GM18519 (cell line): ENCODE results near the gene RIMS1.
A peak's percentile ranks its signal among the peaks of the same experiment; 100 is the strongest.

Experiments
- ATAC-seq: cut with Tn5 transposase; IDR thresholded peaks from one replicate; pipeline ENCODE4 v1.9.1; 2021; ENCODE audit warnings: mild to moderate bottlenecking, moderate library complexity; ENCODE audit not compliant: unreplicated experiment, low FRiP score

The RIMS1 gene

DNA sequence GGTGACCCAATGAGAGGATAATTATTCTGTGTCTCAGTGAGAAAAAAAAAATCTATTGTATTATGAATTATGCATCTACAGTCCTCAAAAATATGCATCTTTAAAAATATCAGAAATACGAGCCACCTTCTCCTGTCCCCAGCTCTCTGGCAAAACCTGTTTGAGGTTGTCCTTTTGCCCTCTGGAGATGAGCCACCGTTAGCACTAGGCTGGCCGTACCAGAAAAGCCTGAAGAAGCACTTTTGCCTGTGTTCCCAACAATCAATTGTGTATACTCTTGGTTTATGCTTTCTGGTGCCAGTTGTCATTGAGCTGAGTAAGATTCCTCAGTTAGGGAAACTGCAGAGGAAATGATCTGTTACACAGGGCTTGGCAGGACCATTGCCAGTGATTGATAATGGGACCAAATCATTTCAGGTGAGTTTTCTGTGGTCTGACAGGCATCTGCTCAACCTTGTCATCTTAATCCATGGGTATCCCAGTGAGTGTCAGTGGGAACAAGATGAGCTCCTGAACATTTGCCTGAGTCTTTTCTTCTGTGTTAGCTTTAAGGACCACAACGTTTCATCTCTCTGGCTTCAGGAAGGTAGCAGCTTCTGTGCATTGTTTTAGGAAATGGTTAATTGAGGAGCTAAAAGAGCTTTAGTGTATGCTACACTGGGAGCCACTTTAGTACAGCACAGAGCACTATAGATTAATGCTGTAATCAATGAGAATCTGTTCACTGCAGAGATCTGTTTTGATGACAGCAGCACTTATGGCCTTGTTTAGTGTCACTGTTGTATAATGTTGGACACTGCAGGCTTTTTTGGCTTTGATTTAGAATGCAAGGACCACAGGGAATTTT is 330.1 kb downstream of the RIMS1 start:
- no peak for ATAC-seq

DNA sequence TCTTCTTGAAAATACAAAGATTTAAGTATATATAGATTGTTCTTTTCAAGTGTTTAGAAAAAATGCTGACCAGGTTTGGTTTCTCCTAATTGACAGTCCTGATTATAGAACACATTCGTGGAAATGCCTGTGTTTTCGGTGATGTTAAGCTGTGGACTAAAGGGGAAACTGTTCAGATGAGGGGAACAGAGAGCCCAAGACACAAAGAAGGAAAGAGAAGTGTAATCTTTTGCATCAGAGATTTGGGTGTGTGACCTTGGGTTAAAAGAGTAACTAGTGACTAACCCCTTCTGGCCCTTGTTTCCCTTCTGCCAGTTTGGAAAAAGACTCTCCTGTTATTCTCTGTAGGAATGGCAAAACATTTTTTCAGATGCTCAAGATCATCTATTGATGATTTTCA is 331.3 kb downstream of the RIMS1 start:
- no peak for ATAC-seq

DNA sequence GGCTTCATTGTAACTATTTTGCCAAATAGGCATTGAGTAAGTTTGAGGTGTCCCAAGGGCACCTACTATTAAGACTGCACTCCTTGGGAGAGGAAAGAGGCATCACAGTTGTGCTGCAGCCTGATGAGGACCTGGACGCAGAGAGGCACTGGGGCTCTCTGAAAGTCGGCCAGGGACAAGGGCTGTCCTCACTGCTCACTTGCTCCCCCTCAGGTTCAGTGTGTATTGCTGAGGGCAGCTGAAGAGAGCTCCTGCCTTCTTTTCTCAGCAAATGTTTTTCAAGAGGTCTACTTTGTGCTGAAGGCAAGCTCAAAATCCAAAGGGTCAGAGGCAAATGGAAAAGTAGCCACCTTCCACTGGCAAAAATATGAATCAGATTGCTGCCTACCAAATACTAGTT is 331.8 kb downstream of the RIMS1 start:
- peak; percentile 82 for ATAC-seq

DNA sequence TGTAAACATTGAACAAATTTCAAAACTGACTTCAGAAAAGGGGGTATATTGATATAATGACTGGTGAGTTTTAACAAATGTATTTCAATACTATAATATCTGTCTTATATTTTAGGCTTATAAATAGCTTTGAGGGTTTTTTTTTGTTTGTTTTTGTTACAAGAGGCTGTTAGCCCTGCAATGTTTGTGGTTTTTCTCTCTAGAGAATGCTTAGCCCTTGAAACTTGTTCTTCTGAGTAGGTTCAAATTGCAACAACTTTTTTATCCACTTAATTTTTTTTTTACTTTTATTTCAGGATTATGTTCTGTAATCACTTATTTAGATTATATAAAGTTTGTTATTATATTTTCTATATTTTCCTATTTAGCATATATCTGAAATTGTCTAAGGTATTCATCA is 333.2 kb downstream of the RIMS1 start:
- no peak for ATAC-seq

DNA sequence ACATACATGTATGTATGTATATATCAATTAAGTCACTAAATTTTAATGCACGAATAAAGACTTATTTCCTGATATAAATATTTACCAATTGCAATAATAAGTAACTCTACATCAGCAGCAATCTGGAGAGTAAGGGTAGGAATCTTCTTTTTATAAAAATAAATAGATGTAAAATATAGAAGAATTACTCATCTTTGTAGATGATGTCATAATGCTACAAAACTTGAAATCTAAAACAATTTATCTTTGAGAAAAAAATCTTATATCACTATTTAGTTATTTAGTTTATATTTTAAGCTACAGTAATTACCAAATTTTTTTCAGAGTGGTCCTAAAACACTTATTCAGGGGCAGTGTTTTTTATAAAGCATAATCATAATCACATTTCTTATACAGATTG is 351.7 kb downstream of the RIMS1 start:
- ATAC-seq = no peak

DNA sequence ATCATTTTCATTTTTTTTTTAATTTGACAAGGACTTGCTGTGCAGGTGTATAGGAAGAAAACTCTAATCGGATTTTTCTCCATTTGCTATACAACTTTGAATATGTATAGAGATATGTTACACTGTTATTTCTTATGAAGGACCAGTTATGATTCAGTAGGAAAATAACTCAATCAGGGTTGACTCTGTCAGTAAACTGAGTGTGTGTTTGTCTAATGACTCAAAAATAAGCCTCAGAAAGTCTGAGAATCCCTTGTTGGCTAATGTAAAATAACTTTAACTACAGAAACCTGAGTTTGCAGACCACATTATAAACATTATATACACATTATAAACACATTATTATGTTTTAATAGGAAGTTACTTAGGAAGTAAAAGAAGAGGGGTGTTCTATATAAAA is 352.6 kb downstream of the RIMS1 start:
- no peak for ATAC-seq

DNA sequence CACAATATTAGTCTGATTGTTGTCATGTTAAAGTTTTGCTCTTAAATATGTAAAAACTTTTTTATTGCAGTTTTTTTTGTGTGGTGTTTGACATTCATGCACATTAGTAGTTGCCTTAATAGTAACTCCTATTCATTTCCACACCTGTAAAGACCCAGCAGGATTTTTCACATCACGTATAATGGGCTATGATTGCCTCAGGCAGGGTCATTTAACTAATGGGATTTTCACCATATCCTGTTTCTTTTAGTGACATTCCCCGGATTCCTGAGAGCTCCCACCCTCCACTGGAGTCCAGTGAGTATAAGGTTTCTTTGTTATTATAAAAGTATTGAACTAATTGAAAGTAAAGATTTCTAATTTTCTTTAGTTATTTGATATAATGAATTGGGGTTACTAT is 359.2 kb downstream of the RIMS1 start:
- ATAC-seq = no peak

DNA sequence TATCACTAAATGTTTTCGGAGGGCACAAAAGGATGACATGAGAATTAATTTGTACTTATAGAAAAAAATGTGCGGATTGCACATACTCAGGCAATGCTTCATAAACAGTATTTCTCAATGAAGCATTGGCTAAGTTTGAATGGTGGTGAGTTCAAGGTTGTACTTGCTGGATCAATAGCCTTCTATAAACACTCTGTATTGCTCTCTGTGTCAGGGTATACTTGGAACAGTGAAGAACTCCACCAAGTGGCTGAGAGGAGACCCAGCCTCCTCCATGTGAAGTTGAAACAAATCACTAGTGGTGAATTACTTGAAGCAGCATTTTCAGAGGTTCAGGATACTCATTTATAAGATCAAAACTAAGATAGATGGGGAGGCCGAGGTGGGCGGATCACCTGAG is 360.6 kb downstream of the RIMS1 start:
- ATAC-seq = no peak

DNA sequence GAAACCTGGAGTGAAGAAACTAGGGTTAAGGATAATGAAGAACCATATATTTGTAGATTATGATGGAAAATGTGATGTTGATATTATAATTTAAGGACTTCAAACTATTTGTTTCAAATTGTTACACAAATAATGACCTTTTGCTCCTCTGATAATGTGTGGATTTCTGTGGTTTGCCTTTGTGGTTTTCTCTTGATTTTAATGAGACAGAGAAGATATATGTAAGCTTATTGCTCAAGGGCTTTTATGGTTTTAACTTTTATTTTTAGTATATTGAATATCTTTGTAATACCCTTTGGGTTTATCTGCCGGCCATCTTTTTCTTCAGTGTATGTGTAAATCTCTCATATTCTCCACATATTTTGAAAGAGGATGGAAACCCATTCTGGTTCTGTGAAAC is 362.3 kb downstream of the RIMS1 start:
- ATAC-seq = no peak

DNA sequence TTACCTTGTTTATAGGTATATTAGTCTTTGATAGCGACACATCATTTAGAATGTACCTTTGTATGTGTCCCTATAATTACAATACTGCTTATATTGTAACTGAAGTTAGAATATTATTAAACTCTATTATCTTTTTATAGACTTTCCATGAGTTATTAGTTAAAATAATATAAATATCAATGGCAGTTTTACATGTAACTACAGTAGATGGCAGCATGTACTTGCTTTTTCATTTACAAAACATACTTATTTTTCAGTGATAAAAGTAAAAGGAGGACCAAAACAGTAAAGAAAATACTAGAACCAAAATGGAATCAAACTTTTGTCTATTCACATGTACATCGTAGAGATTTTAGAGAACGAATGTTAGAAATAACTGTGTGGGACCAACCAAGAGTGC is 364.3 kb downstream of the RIMS1 start:
- ATAC-seq = no peak

DNA sequence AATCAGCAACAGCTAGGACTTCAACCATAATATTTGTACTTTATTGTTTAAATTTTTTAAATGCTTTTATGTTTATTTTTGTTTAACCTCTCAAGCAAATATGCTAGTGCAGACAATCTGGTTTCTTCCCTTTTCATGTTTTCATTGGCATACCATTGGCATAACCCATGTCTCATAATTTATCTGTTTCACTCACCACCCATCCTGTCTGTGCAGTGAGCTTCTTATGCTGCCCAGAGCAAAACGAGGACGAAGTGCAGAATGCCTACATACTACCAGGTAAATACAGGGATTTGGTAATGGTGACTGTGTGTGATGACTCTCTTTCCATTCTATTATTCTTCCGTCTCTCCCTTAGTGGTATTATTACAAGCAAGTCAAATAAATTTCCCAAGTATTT is 374.1 kb downstream of the RIMS1 start:
- no peak for ATAC-seq

DNA sequence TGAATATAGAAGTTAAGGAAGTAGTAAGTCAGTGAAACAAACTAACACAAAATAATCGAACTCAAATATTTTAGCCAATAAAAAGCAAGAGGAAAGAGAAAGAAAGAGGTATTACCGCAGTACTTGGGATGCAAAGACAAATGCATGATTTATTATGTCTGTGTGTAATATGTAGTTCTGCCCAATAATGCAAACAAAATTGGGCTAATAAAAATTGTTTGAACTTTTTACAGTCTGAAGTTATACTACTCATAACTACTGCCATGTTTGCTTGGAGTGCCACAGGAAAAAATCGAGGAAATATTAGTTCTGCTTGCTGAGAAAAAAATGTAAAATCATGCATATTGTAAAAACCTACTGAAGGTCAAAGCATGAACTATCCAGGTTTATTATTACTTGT is 375.2 kb downstream of the RIMS1 start:
- no peak for ATAC-seq

DNA sequence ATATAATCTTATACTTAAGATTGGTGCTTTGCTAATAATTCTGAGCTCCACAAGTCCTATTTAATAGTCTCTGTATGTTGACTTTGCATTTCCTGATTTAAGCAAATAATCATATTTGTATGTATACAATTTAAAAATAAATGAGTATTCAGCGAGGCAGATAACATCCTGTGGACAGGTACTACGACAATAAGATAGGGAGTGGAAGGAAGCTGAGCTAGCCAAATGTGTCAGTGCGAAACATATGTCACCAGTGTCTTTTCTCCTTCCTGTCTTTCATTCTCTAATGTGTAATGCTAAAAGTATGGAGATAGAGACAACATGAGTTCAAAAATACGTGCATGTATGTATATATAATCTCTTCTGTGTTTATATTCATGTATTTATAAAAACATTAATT is 375.9 kb downstream of the RIMS1 start:
- no peak for ATAC-seq

DNA sequence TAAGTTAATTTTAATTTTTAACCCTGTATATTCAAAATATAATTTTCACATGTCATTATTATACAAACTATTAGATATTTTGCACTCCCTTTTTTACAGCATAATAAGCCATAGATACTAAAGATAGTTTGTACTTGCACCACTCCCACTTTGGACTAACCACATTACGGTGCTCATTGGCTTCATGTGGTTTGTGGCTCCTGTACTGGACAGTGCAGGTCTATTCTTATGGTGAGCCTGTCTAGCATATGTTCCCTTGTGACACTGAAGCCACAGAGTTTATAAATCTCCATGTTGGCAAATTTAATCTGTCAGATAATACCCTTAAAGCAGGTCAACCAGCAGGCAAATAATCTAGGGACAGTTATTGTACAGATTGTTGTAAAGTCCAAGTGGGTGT is 381.1 kb downstream of the RIMS1 start:
- ATAC-seq = no peak

DNA sequence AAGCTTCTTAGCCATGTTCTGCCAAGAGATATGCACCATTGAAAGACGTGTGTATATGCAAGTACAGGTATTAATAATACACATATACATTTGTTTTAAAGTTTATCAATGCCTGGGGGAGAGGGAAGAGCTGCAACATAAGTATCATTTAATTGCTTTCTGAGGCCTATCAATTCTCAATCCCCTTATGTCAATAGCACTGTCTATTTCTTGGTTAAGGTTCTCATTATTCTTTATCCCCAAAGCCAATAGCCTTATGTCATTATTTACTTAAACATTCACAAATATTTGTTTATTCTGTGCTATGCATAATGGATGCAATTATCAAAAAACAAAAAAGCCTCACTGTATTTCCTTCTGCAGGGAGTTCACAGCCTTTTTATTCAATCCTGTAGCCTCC is 385.2 kb downstream of the RIMS1 start:
- no peak for ATAC-seq

DNA sequence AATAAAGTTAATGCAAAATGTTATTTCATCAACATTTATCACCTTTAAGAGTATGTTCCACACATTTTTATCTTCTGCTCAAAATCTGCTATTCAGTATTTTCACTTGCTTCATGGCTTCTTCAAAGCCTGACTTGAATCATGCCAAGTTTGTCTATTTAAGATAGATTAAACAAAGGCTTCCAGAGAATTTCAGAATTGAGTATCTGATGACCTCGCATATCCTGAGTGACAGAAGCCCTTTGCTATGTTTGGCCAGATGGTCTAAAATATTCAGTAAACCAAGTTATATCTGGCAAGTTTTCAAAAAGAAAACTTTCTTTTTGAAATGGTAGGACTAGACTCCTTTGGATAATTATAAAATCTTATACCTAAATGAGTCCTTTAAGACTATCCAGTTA is 386.6 kb downstream of the RIMS1 start:
- ATAC-seq = no peak

DNA sequence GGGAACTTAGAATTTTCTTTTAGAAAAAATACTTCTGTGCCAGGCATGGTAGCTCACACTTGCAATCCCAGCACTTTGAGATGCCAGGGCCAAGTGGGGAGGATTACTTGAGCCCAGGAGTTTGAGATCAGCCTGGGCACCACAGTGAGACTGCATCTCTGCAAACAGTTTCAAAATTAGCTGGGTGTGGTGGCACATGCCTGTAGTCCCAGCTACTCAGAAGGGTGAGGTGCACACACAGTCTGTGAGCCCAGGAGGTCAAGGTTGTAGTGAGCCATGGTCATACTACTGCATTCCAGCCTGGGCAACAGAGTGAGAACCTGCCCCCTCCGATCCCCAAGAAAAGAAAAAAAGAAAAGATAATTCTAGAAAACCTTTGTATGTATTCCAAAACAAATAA is 389.5 kb downstream of the RIMS1 start:
- ATAC-seq = no peak

DNA sequence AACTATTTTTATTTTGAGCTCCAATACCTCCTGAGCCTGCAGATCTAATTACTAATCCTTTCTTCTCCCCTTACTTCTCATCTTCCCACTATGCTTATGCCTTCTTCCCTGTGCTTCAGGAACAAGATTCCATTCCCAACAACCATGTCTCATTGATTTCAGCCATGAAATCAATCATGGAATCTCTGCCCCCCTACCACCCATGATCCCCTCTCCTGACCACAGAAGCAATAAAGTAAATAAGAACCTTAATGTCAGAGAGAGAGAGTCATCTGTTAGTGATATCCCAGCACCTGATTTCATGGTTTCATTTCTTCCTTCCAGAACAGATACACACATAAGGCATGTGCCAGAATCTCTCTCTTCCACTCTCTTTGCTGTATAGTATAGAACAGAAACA is 395.9 kb downstream of the RIMS1 start:
- ATAC-seq = no peak

DNA sequence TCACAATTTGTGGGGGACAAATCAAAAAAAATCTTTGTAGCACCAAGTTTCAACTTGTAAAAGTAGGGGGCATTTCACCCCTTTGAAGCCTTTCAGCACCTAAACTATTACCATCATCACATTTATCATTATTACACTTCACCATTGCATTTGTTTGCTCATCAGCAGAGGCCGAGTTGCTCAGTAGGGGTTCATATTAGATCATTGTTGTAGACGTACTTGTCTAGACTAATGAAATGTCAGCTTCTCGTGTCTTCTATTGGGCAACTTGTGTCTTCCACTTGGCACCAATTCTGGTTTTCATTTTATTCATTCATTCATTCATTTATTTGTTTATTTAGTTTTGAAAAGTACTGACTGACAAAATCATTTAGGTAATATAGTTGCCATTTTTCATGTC is 397.2 kb downstream of the RIMS1 start:
- ATAC-seq = no peak

DNA sequence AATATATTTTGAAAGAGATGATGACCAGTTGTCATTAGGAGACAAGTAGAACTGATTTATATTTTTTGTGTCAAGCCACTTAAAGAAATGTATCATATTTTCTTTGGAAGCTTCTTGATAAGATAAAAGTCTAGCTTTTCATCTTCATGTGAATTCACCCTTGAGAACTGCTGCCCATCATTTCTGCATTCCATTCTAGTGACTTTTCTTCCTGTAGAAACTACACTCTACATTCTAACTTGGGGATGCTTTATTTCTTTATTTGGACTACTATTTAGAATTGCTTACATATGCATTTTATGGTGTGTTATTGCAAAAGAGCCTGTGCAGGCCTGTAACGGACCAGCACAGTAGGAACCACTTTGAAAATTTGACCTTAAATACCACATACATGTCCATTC is 400.6 kb downstream of the RIMS1 start:
- ATAC-seq = no peak

DNA sequence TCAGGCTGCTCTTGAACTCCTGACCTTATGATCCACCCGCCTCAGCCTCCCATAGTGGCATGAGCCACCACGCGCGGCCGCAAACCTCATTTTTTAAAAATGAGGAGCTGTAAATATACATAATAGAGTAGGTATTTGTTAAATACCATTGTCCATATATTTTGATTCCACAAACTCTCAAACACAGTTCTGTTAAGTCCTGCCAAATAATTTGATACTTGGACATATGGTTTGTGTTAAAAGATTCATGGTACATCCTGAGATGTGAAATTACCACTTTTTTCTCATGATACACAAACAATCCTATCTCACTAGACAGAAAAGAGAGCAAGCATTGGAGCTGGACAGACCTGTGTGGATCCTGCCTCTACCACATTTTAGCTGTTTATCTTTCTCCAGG is 401.5 kb downstream of the RIMS1 start:
- no peak for ATAC-seq

DNA sequence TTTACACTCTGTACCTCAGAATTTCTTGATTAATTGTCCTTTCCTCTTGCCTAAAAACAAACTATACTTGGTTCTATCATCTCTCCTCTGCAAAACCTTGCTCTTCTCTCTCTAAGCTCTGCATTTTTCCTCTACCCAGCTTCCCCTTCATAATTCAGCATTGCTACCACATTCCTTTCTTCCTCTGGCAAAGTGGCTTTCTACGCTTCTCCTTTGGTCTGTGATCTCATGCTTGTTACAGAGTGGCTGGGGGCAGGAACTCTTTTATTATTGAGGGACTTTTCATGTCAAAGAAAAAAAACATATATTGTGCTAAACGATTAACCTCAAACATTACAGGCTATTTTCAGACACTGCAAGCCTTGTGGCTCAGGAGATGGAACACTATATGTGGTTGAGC is 402.2 kb downstream of the RIMS1 start:
- no peak for ATAC-seq

DNA sequence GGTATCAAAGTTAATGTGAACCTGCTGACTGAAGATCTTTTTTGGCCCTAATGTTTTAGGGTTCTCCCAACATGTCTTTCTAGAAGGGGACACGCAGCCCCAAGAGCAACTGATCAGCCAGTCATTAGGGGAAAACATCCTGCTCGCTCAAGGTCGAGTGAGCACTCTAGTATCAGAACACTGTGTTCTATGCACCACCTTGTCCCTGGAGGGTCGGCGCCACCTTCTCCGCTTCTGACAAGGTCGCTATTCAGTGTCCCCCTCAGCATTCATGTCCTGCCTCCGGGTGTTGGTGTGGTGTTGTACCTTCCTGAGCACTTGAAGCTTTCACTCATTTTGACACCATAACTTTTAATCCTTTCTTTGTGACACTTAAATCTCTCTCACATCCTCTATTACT is 404.3 kb downstream of the RIMS1 start:
- ATAC-seq = no peak
